HG02870 (cell line): ENCODE results near the gene RPEL1.
"Not testable (repeated sequence)": the region's sequence is repeated elsewhere in the genome, so short reads cannot be mapped to it uniquely, and the experiment has no call there.

Source experiments
- ATAC-seq: cut with Tn5 transposase; IDR thresholded peaks from one replicate; pipeline ENCODE4 v1.9.1; 2021; ENCODE audit warnings: mild to moderate bottlenecking, moderate library complexity; ENCODE audit not compliant: unreplicated experiment

The RPEL1 gene

GRCh38 chr10:103245587-103245986 lies at the start of gene RPEL1:
TSS of gene RPEL1 (plus strand) at chr10:103245887. CDS start at chr10:103245997, 110 bp downstream.
- not testable (repeated sequence) for ATAC-seq

GRCh38 chr10:103196516-103196915 lies 49.2 kb upstream of the RPEL1 start:
- ATAC-seq: no peak

- ATAC-seq: no peak
These were observed 48.5 kb upstream of the RPEL1 start for GRCh38 chr10:103197174-103197573.

- no peak for ATAC-seq
These were observed 47.8 kb upstream of the RPEL1 start for GRCh38 chr10:103197903-103198302.

- no peak for ATAC-seq
These were observed 47.0 kb upstream of the RPEL1 start for GRCh38 chr10:103198648-103199047.

- no peak for ATAC-seq
These were observed 46.2 kb upstream of the RPEL1 start for GRCh38 chr10:103199488-103199887.

- ATAC-seq: no peak
These were observed 43.4 kb upstream of the RPEL1 start for GRCh38 chr10:103202319-103202718.

- no peak for ATAC-seq
These were observed 42.2 kb upstream of the RPEL1 start for GRCh38 chr10:103203466-103203865.

GRCh38 chr10:103204353-103205255 lies 41.1 kb upstream of the RPEL1 start:
- ATAC-seq: no peak

- not testable (repeated sequence) for ATAC-seq
These were observed 40.3 kb upstream of the RPEL1 start for GRCh38 chr10:103205401-103205800.

GRCh38 chr10:103206715-103207114 lies 39.0 kb upstream of the RPEL1 start:
- ATAC-seq: not testable (repeated sequence)

GRCh38 chr10:103207141-103207540 lies 38.5 kb upstream of the RPEL1 start:
- ATAC-seq: no peak

- not testable (repeated sequence) for ATAC-seq
These were observed 38.0 kb upstream of the RPEL1 start for GRCh38 chr10:103207643-103208042.

GRCh38 chr10:103210262-103210661 lies 35.4 kb upstream of the RPEL1 start:
- ATAC-seq: not testable (repeated sequence)

GRCh38 chr10:103215601-103216000 lies 30.1 kb upstream of the RPEL1 start:
- no peak for ATAC-seq

- ATAC-seq: not testable (repeated sequence)
These were observed 29.3 kb upstream of the RPEL1 start for GRCh38 chr10:103216362-103216761.

GRCh38 chr10:103224133-103224532 lies 21.6 kb upstream of the RPEL1 start:
- ATAC-seq: no peak

GRCh38 chr10:103224721-103225120 lies 21.0 kb upstream of the RPEL1 start:
- ATAC-seq: not testable (repeated sequence)

- no peak for ATAC-seq
These were observed 19.7 kb upstream of the RPEL1 start for GRCh38 chr10:103225939-103226338.

GRCh38 chr10:103227416-103227815 lies 18.3 kb upstream of the RPEL1 start:
- ATAC-seq: no peak

GRCh38 chr10:103231047-103231551 lies 14.6 kb upstream of the RPEL1 start:
- ATAC-seq: no peak

GRCh38 chr10:103232131-103232673 lies 13.5 kb upstream of the RPEL1 start:
- ATAC-seq: no peak
